Subcutaneous preadipocyte (primary cell): ENCODE measurements around the gene BARHL2. TPM values are rescaled to one million over a fixed set of nuclear protein-coding genes. Genes with fewer than 3 reads are reported as not detected.

ENCODE experiments used
- total RNA-seq: library from RNA; depleted of rRNA; stranded (reverse); fragments of >200 nt; gene quantifications from 2 replicates; pipeline ENCODE4 v1.2.3, GENCODE V29; 2012

The BARHL2 gene
- not detected in 2 replicates for total RNA-seq

DNA sequence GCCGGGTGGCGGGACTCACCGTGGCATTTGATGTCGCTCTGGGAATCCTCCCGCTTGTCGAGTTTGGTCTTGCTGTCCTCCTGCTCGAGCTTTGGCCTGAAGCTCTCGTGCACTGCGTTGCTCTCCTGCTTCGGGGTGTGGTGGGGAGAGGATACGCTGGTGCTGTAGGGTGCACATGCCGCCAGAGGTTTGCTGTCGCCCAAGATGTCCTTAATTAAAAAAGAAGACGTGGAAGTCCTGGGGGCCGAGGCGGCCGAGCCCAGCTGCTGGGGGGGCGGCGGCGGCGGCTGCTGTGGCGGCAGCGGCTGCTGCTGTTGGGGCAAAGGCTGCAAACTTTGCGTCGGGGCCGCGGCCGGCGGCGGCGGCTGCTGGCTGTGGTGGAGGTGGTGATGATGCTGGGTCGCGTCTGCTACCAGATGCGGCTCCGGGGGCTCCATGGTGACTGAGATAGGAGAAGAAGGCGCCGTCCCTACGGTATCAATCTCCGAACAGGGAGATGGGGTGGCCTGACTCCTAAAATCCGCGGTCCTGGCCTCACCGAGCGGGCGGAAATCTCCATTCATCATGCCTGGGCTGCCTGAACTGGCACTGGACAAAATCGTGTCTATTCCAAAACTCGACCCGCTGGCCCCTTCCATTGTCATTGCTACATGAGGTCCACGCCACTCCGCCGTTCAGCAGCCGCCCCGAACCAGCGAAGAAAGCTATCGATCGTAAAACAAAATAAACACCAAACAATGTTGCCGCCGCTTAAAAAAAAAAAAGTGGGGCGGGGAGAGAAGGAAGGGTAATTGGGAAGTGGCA is at the start of gene BARHL2:
TSS of gene BARHL2 (minus strand) at position 751 of the 804 bp plus-strand sequence. CDS start at position 644, 107 bp downstream.

